ENCODE data around the gene LPCAT1.

Gene LPCAT1

DNA sequence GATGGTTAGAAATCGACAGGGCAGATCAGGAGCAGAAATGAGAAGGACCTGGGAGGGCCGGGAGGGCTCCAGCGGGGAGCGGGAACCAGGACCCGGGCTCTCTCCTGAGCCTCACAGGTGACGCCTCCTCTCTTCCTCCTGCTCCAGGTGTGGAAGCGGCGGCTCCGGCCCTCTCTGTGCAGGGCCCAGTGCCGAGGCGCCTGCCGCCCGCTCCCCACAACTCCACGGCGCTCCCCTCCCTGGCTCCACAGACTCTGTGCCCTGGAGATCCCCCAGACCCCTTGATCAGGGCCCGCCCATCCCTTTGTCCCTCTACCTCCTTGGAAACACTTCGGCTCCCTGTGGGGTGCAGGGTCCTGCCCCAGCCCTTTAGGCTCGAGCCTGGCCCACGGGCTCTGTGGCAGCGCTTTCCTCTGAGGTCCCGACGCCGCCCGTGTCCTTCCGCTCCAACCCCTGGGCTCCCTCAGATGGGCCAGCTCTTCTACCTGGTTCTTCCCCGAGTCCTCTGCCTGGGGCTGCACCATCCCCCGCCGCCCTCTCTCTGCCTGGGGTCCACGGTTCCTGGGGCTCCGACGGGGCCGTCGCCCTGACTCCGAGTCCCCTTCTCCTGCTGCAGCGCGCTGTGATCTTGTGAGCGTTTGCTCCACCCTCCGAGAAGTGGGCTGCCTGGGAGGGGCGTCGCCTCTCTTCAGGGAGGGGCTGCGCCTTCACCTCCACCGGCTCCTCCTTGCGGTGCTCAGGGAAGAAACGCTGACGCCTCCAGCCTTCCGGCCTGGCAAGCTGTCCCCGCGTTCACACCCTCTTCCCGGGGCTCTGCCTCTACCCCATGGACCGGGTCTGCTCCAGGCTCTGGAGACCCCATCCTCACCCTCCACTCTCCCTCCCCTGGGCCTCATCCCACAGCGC lies 56.2 kb downstream of the LPCAT1 start:
- no peak overlapping the region for H3K4me3 ChIP-seq (ENCODE audit: low read depth, low read length)
- in situ Hi-C loops (cut with HindIII; ENCODE audit: low sequenced_read_pairs), result no loop called here
- TF ChIP-seq, protein P1, sequence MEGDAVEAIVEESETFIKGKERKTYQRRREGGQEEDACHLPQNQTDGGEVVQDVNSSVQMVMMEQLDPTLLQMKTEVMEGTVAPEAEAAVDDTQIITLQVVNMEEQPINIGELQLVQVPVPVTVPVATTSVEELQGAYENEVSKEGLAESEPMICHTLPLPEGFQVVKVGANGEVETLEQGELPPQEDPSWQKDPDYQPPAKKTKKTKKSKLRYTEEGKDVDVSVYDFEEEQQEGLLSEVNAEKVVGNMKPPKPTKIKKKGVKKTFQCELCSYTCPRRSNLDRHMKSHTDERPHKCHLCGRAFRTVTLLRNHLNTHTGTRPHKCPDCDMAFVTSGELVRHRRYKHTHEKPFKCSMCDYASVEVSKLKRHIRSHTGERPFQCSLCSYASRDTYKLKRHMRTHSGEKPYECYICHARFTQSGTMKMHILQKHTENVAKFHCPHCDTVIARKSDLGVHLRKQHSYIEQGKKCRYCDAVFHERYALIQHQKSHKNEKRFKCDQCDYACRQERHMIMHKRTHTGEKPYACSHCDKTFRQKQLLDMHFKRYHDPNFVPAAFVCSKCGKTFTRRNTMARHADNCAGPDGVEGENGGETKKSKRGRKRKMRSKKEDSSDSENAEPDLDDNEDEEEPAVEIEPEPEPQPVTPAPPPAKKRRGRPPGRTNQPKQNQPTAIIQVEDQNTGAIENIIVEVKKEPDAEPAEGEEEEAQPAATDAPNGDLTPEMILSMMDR (IDR thresholded peaks at IDR 0.05; ENCODE audit: low read depth, low read length), result no peak
- no peak for DNase-seq (ENCODE audit: low read depth, low spot score)

DNA sequence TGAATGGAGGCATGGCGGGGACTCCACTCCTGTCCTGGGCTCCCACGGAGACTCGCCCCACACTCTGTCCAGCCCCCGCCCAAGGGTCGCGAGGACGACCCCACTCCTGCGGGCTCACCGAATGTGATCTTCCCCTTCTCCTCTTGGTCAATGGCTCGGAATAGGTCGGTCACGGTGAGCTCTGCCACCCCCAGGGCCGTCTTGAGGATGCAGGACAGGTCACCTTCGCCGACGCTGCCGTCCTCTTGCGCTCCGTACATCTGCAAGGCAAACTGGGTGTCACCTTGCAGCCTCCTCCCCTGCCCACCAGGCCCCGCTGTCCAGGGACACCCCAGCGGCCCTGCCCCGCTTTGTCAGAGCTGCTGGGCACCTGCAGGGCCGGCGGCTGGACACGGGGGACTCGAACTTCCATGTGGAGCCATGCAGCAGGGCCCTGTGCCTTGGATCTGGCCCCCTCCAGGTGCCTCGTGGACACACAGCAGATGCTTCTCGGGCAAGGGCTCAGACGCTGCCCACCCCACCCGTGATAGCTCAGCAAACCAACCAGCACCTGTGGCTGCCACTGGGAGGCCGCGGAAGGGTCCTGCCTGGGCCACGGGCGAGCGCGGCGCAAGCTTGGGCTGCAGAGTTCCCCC lies 57.0 kb downstream of the LPCAT1 start:
- no peak overlapping the region for H3K4me3 ChIP-seq (ENCODE audit: low read depth, low read length)
- TF ChIP-seq, protein P1 (IDR thresholded peaks at IDR 0.05; ENCODE audit: low read depth, low read length), result no peak
- DNase-seq (ENCODE audit: low read depth, low spot score), result no peak
- in situ Hi-C loops (cut with HindIII; ENCODE audit: low sequenced_read_pairs), result no loop called here

DNA sequence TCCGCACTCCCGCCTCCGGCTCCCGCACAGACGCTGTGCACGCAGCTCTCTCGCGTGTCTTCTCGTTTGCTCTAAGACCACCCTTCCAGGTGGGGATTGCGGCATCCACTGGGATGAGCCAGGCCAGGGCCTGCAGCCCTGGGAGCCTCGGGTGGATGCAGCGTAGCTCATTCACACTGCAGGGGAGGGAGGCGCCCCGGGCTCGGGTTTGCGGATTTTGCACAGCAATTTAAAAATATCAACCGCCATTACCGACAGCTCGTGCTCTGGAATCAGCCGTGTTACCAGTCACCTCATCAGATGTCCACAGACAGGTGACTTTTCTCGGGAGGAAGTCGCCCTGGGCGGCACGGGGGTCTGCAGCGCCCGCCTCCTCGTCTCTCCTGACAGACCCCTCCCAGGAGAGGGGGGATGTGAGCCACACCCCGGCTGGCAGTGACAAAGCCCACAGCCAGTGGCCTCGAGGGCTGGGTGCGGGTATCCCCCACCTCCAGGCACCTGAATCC lies 57.7 kb downstream of the LPCAT1 start:
- in situ Hi-C loops (cut with HindIII; ENCODE audit: low sequenced_read_pairs), result no loop called here
- no peak for DNase-seq (ENCODE audit: low read depth, low spot score)
- TF ChIP-seq, protein P1 (IDR thresholded peaks at IDR 0.05; ENCODE audit: low read depth, low read length), result no peak
- H3K4me3 ChIP-seq (ENCODE audit: low read depth, low read length), result no peak overlapping the region

DNA sequence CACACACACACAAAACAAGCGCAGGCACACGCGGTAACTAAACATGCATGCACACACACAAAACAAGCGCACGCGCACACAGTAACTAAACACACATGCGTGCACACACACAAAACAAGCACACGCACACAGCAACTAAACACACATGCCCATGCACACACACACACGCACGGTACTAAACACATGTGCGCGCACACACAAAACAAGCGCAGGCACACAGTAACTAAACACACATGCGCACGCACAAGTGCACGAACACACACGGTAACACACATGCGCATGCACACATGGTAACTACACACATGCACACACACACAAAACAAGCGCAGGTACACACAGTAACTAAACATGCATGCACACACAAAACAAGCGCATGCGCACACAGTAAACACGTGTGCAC lies 58.6 kb downstream of the LPCAT1 start:
- TF ChIP-seq, protein P1 (IDR thresholded peaks at IDR 0.05; ENCODE audit: low read depth, low read length), result no peak
- in situ Hi-C loops (cut with HindIII; ENCODE audit: low sequenced_read_pairs), result no loop called here
- no peak overlapping the region for H3K4me3 ChIP-seq (ENCODE audit: low read depth, low read length)
- no peak for DNase-seq (ENCODE audit: low read depth, low spot score)

DNA sequence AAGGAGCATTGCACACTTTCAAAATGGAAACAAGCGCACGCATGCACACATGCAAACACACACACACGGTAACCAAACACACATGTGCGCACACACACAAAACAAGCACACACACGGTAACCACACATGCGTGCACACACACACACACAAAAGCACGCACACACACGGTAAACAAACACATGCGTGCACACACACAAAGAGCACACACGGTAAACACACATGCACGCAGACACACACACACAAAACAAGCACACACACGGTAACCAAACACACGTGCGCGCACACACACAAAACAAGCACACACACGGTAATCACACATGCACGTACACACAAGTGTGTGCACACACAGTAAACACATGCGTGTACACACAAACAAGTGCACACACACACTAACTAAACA lies 59.2 kb downstream of the LPCAT1 start:
- TF ChIP-seq, protein P1 (IDR thresholded peaks at IDR 0.05; ENCODE audit: low read depth, low read length), result no peak
- in situ Hi-C loops (cut with HindIII; ENCODE audit: low sequenced_read_pairs), result no loop called here
- DNase-seq (ENCODE audit: low read depth, low spot score), result no peak
- no peak overlapping the region for H3K4me3 ChIP-seq (ENCODE audit: low read depth, low read length)

DNA sequence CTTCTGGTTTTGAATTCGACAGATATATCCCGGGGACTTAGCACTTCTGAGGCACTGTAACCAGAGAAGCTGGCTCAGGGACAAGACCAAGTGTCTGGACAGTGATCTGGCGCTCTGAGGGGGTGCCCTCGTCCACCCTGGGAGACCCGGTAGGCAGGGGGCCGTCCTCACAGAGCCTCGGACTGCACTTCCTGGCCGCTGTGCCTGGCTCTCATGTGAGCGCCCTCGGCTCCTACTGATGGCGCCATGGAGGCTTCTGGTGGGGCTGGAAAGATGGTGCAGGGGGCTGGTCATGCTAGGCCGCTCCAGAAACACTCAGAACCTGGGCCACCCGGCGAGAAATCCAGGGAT lies 59.7 kb downstream of the LPCAT1 start:
- H3K4me3 ChIP-seq (ENCODE audit: low read depth, low read length), result no peak overlapping the region
- TF ChIP-seq, protein P1 (IDR thresholded peaks at IDR 0.05; ENCODE audit: low read depth, low read length), result no peak
- DNase-seq (ENCODE audit: low read depth, low spot score), result no peak
- in situ Hi-C loops (cut with HindIII; ENCODE audit: low sequenced_read_pairs), result no loop called here
